Neural cell (in vitro differentiated cells): ENCODE measurements around the gene SH2D1B.

Experiments used
- EP300 ChIP-seq: fragments of 450-650 bp; conservative IDR thresholded peaks from 2 replicates; pipeline ENCODE4 v1.6.1; 2014; ENCODE audit warnings: antibody characterized with exemption, mild to moderate bottlenecking, moderate library complexity; ENCODE audit not compliant: poor library complexity, severe bottlenecking
- EZH2 ChIP-seq: fragments of 200-600, 300-800 bp; shearing (Covaris generic), sonication (generic); IDR thresholded peaks from 2 replicates; pipeline ENCODE4 v1.6.1; 2014; ENCODE audit warnings: antibody characterized with exemption, low read length, borderline replicate concordance, mild to moderate bottlenecking; ENCODE audit not compliant: insufficient read depth, poor library complexity, severe bottlenecking
- MXI1 ChIP-seq: fragments of 450-650 bp; conservative IDR thresholded peaks from 2 replicates; pipeline ENCODE4 v1.6.1; 2014; ENCODE audit warnings: antibody characterized with exemption, mild to moderate bottlenecking; ENCODE audit not compliant: poor library complexity, severe bottlenecking
- POLR2AphosphoS5 ChIP-seq: IDR thresholded peaks from 2 replicates; pipeline ENCODE4 v1.6.1; 2012
- TAF1 ChIP-seq: IDR thresholded peaks from 2 replicates; pipeline ENCODE4 v1.6.1; 2012; ENCODE audit warnings: low read depth
- TF ChIP-seq, protein P1 (sequence below): fragments of 450-650 bp; IDR thresholded peaks from 2 replicates; pipeline ENCODE4 v1.5.1; 2014; ENCODE audit warnings: antibody characterized with exemption, mild to moderate bottlenecking, moderate library complexity; ENCODE audit not compliant: poor library complexity, severe bottlenecking

- TF ChIP-seq, protein P1, sequence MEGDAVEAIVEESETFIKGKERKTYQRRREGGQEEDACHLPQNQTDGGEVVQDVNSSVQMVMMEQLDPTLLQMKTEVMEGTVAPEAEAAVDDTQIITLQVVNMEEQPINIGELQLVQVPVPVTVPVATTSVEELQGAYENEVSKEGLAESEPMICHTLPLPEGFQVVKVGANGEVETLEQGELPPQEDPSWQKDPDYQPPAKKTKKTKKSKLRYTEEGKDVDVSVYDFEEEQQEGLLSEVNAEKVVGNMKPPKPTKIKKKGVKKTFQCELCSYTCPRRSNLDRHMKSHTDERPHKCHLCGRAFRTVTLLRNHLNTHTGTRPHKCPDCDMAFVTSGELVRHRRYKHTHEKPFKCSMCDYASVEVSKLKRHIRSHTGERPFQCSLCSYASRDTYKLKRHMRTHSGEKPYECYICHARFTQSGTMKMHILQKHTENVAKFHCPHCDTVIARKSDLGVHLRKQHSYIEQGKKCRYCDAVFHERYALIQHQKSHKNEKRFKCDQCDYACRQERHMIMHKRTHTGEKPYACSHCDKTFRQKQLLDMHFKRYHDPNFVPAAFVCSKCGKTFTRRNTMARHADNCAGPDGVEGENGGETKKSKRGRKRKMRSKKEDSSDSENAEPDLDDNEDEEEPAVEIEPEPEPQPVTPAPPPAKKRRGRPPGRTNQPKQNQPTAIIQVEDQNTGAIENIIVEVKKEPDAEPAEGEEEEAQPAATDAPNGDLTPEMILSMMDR = no peak
- TF ChIP-seq POLR2AphosphoS5 (no peak), TAF1 (no peak), EZH2 (no peak), MXI1 (no peak), EP300 (no peak)
Observed at GRCh38 chr1:162397943-162398560, 13.9 kb downstream of the SH2D1B start.
